Measurements from ENCODE around the gene E2F8. TPM values are rescaled to one million over a fixed set of nuclear protein-coding genes. Genes with fewer than 3 reads are reported as not detected.

The E2F8 gene
- total RNA-seq, 1 experiment from 2014 or later: 11.3 TPM

DNA sequence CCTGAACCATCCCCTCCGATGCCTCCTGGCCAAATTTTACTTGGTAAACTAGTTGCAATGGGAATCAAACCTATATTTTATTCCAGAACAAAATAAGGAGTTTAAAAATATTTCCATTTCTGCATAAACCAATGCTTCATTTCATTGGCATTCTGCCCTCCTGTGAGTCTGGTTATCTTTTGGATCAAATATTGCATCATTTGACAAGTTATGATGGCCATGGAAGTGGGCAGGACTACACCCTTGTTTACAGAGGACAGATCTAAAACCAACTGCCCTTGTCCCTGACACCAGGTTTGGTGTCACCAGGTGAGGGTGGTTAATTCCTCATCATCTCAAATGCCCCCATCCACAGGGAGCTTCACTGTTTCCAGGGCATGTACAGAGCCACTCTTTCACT is 28.2 kb upstream of the E2F8 start:
- Histone ChIP-seq H4K91ac (ENCODE audit: insufficient read length, low read depth, low read length) (no peak overlapping the region), H2BK15ac (ENCODE audit: low read depth, low read length) (no peak overlapping the region), H2AK5ac (ENCODE audit: insufficient read length, low read length) (no peak overlapping the region), H3K79me1 (ENCODE audit: insufficient read depth, low read depth, low read length, poor library complexity, severe bottlenecking) (no peaks in the 10 kb centered on the region), H2BK120ac (ENCODE audit: low read depth, low read length, poor library complexity, severe bottlenecking) (no peak overlapping the region), H3K9me3 (ENCODE audit: control insufficient read depth, low read depth, low read length) (no peaks in the 10 kb centered on the region), H3K4me2 (ENCODE audit: insufficient read depth, insufficient read length, low read length) (no peak overlapping the region), H2BK12ac (ENCODE audit: insufficient read length, low read depth, low read length) (no peak overlapping the region), H3K9ac (ENCODE audit: extremely low read depth, insufficient read length, low read length) (no peak overlapping the region), H2BK20ac (ENCODE audit: low read depth, low read length, poor library complexity, severe bottlenecking) (no peak overlapping the region), H4K5ac (ENCODE audit: insufficient read length, low read depth, low read length) (no peak overlapping the region), H3K56ac (ENCODE audit: insufficient read length, low read depth, low read length) (no peak overlapping the region), H3K4me1 (ENCODE audit: insufficient read depth, low read length) (no peaks in the 10 kb centered on the region), H3K23ac (ENCODE audit: insufficient read length, low read depth, low read length) (no peak overlapping the region), H3K23me2 (ENCODE audit: insufficient read length, low read depth, low read length, poor library complexity, severe bottlenecking) (no peaks in the 10 kb centered on the region), H3K14ac (ENCODE audit: insufficient read depth, low read length) (no peak overlapping the region), H3T11ph (ENCODE audit: low read length) (no peak overlapping the region), H4K8ac (replicated peaks; ENCODE audit: insufficient read length, low read depth, low read length) (no peak overlapping the region), H3K18ac (ENCODE audit: insufficient read length, low read depth, low read length) (no peak overlapping the region), H3K27me3 (ENCODE audit: insufficient read depth, low read length) (no peaks in the 10 kb centered on the region), H3K79me2 (ENCODE audit: insufficient read depth, low read length) (no peaks in the 10 kb centered on the region), H3K27ac (ENCODE audit: insufficient read length, low read depth, low read length) (no peak overlapping the region), H2BK5ac (ENCODE audit: insufficient read length, low read length) (no peak overlapping the region), H3K4ac (ENCODE audit: low read depth, low read length) (no peak overlapping the region), H4K20me1 (ENCODE audit: control insufficient read depth, insufficient read depth, insufficient read length) (no peaks in the 10 kb centered on the region), H2AFZ (ENCODE audit: low read length) (no peak overlapping the region)
- Mint-ChIP-seq H3K27me3 (ENCODE audit: low read depth) (peaks cover 20% of the 10 kb centered on the region), H3K27ac (no peak overlapping the region), H3K4me3 (no peak overlapping the region), H3K4me1 (peaks cover 2 to 4% of the 10 kb centered on the region in 2 experiments; a peak in 2 of 4 replicates), H3K9me3 (no peaks in the 10 kb centered on the region), H3K36me3 (ENCODE audit: insufficient read depth in 1 of 3, low read depth in 3 of 3) (no peaks in the 10 kb centered on the region)
- WGBS (ENCODE audit: extremely low coverage, insufficient read length, low lambda C conversion rate): no CpG with 5 or more reads among the region's 1 CpG
- TF ChIP-seq, protein P1, sequence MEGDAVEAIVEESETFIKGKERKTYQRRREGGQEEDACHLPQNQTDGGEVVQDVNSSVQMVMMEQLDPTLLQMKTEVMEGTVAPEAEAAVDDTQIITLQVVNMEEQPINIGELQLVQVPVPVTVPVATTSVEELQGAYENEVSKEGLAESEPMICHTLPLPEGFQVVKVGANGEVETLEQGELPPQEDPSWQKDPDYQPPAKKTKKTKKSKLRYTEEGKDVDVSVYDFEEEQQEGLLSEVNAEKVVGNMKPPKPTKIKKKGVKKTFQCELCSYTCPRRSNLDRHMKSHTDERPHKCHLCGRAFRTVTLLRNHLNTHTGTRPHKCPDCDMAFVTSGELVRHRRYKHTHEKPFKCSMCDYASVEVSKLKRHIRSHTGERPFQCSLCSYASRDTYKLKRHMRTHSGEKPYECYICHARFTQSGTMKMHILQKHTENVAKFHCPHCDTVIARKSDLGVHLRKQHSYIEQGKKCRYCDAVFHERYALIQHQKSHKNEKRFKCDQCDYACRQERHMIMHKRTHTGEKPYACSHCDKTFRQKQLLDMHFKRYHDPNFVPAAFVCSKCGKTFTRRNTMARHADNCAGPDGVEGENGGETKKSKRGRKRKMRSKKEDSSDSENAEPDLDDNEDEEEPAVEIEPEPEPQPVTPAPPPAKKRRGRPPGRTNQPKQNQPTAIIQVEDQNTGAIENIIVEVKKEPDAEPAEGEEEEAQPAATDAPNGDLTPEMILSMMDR (conservative IDR thresholded peaks at IDR 0.05): no peak
- no peak for DNase-seq
